ENCODE data around the gene TSHZ1. TPM values are rescaled to one million over a fixed set of nuclear protein-coding genes. Genes with fewer than 3 reads are reported as not detected.

The TSHZ1 gene
- total RNA-seq = 2.1 and 8.2 TPM in 2 replicates

GRCh38 chr18:75210274-75211001 is at the start of gene TSHZ1:
TSS of gene TSHZ1 (plus strand) at chr18:75210797. CDS start at chr18:75211877, 1,080 bp downstream.

DNA sequence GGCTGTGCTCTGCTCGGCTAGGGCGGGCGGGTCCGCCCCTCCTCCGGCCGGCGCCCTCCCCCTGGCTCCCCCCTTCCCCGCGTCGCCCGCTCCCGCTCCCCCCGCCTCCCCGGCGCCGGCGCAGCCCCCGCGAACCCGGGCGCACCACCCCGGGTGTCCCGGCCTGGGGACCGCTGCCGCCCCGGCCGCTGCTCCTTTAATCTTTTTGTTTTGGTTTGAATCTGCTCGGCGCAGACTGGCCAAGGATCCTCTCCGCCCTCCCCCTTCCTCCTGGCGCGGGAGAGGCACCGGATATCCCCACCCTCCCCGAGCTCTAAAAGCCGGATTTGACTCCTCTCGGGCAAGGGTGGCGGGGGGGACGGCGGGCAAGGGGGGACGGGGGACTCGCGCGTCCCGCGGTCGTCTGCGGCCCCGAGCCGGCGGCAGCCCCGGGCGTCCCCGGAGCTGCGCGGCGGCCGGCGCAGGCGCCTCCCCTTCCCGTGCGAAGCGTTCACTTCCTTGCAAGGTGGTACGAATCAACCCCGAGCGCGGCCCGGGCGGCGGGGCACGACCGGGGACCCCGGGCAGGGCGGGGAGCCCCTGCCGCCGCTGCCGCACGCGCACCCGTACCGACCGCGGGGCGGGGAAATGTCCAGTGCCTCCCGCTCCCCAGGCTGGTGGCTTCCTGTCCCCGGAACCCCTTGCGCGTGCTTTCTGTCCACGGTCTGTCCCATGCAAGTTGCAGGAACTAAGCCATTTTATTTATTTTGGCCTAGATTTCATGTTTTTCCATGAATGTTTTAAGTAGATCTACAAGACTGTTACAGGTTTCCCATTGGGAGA is 1.3 kb upstream of the TSHZ1 start, which contains the start of gene PTGR3:
Gene PTGR3 (minus strand): TSS at position 11 of the 822 bp plus-strand sequence. CDS start 81 bp downstream, outside the sequence.

Other genes with a start within 250 kb of the TSHZ1 start
- 7.2 and 16.0 TPM in 2 replicates for gene PTGR3, start 1.7 kb upstream of the TSHZ1 start, total RNA-seq
- not detected in 2 replicates for gene SMIM21, start 216.9 kb downstream of the TSHZ1 start, total RNA-seq